ENCODE data around the gene TRIM2.

GRCh38 chr4:153249199-153250041 is 45.2 kb downstream of the TRIM2 start:
- TF ChIP-seq, protein P1, sequence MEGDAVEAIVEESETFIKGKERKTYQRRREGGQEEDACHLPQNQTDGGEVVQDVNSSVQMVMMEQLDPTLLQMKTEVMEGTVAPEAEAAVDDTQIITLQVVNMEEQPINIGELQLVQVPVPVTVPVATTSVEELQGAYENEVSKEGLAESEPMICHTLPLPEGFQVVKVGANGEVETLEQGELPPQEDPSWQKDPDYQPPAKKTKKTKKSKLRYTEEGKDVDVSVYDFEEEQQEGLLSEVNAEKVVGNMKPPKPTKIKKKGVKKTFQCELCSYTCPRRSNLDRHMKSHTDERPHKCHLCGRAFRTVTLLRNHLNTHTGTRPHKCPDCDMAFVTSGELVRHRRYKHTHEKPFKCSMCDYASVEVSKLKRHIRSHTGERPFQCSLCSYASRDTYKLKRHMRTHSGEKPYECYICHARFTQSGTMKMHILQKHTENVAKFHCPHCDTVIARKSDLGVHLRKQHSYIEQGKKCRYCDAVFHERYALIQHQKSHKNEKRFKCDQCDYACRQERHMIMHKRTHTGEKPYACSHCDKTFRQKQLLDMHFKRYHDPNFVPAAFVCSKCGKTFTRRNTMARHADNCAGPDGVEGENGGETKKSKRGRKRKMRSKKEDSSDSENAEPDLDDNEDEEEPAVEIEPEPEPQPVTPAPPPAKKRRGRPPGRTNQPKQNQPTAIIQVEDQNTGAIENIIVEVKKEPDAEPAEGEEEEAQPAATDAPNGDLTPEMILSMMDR (IDR thresholded peaks at IDR 0.05): no peak
- no peak for TF ChIP-seq POLR2A (IDR thresholded peaks at IDR 0.05)
